SK-N-SH (cell line): Measurements from ENCODE around the gene JAKMIP1. TPM values are rescaled to one million over a fixed set of nuclear protein-coding genes. Genes with fewer than 3 reads are reported as not detected.

Experiments used
- CTCF ChIA-PET: fragments of 300-600, 350-600 bp; formaldehyde crosslinking; extraction: SDS; loops from one replicate; lab custom pipeline; 2021; lab: Yijun Ruan, JAX
- POLR2A ChIA-PET: fragments of 350-600 bp; sonication (Branson Sonifier 250); formaldehyde crosslinking; extraction: SDS; loops from one replicate; lab custom pipeline; 2020; ENCODE audit warnings: antibody characterized with exemption, inconsistent platforms; lab: Yijun Ruan, JAX
- DNase-seq: peaks from one replicate; pipeline ENCODE4 v3.0.0; 2012
- H2AFZ ChIP-seq: fragments of 200-600 bp; sonication (generic); 2 replicates; pipeline ENCODE4 v1.8.1; 2016; ENCODE audit warnings: antibody characterized with exemption, mild to moderate bottlenecking, low read depth
- H3F3A ChIP-seq: fragments of 200-600 bp; sonication (generic); replicated peaks from 2 replicates; pipeline ENCODE3; 2016; ENCODE audit warnings: antibody characterized with exemption, mild to moderate bottlenecking; ENCODE audit not compliant: insufficient read depth
- H3K27ac ChIP-seq, 2 experiments: fragments of 200-500 bp in 1 of 2; fragments of 200-600 bp in 1 of 2; sonication (Bioruptor generic) in 1 of 2; sonication (generic), shearing (Covaris generic) in 1 of 2; 2 replicates each; pipeline versions ENCODE4 v1.5.1 to v1.6.1; 2014 to 2016; ENCODE audit warnings: low read depth in 2 of 2, inconsistent platforms in 1 of 2, low read length in 1 of 2, mild to moderate bottlenecking in 1 of 2, mixed read lengths in 1 of 2
- H3K27me3 ChIP-seq: fragments of 200-600 bp; sonication (generic), shearing (Covaris generic); 2 replicates; pipeline ENCODE4 v1.6.1; 2016; ENCODE audit warnings: mixed run types; ENCODE audit not compliant: insufficient read depth
- H3K36me3 ChIP-seq, 2 experiments: fragments of 200-500 bp in 1 of 2; fragments of 200-600 bp in 1 of 2; sonication (Bioruptor generic) in 1 of 2; sonication (generic) in 1 of 2; replicated peaks in 1 of 2; 2 replicates each; pipeline versions ENCODE3 to v1.5.1; 2014 to 2016; ENCODE audit warnings: low read length in 1 of 2, mild to moderate bottlenecking in 1 of 2; ENCODE audit not compliant: insufficient read depth in 2 of 2, control insufficient read depth in 1 of 2
- H3K4me1 ChIP-seq, 2 experiments: fragments of 200-500 bp in 1 of 2; fragments of 200-600 bp in 1 of 2; sonication (Bioruptor generic) in 1 of 2; sonication (generic), shearing (Covaris generic) in 1 of 2; 2 replicates each; pipeline versions ENCODE4 v1.5.1 to v1.6.1; 2014 to 2016; ENCODE audit warnings: low read depth in 1 of 2, low read length in 1 of 2, mixed run types in 1 of 2; ENCODE audit not compliant: insufficient read depth in 2 of 2, control insufficient read depth in 1 of 2
- H3K4me2 ChIP-seq: fragments of 200-600 bp; sonication (generic), shearing (Covaris generic); 2 replicates; pipeline ENCODE4 v1.6.1; 2017; ENCODE audit warnings: mixed run types
- H3K4me3 ChIP-seq, 2 experiments: fragments of 200-500 bp in 1 of 2; fragments of 200-600 bp in 1 of 2; sonication (Bioruptor generic) in 1 of 2; sonication (generic), shearing (Covaris generic) in 1 of 2; 2 replicates each; pipeline versions ENCODE4 v1.5.1 to v1.8.1; 2014 to 2016; ENCODE audit warnings: low read depth in 2 of 2, inconsistent platforms in 1 of 2, low read length in 1 of 2, mild to moderate bottlenecking in 1 of 2, mixed read lengths in 1 of 2, moderate library complexity in 1 of 2
- H3K79me2 ChIP-seq: fragments of 200-600 bp; sonication (generic); 2 replicates; pipeline ENCODE4 v1.8.1; 2017; ENCODE audit warnings: mild to moderate bottlenecking; ENCODE audit not compliant: insufficient read depth
- H3K9ac ChIP-seq: fragments of 200-600 bp; sonication (generic); 2 replicates; pipeline ENCODE4 v1.6.1; 2017; ENCODE audit warnings: mixed run types
- H3K9me2 ChIP-seq: fragments of 200-600 bp; sonication (generic); 2 replicates; pipeline ENCODE4 v1.6.1; 2017; ENCODE audit warnings: mixed run types
- H3K9me3 ChIP-seq: fragments of 200-600 bp; sonication (generic); 2 replicates; pipeline ENCODE4 v1.6.1; 2017; ENCODE audit warnings: mixed run types, mild to moderate bottlenecking, moderate library complexity
- H4K20me1 ChIP-seq: fragments of 200-600 bp; sonication (generic); 2 replicates; pipeline ENCODE4 v1.6.1; 2017; ENCODE audit warnings: mild to moderate bottlenecking, mixed run types; ENCODE audit not compliant: insufficient read depth
- EP300 ChIP-seq, 2 experiments: IDR thresholded peaks; 2 replicates each; pipeline versions ENCODE4 v1.4.0 to v1.6.1; 2012; ENCODE audit warnings: borderline replicate concordance in 1 of 2, low read depth in 1 of 2, low read length in 1 of 2
- EZH2phosphoT487 ChIP-seq: fragments of 200-600 bp; sonication (generic); IDR thresholded peaks from 2 replicates; pipeline ENCODE4 v1.6.1; 2017; ENCODE audit warnings: low read depth, mixed run types, mild to moderate bottlenecking, antibody characterized with exemption, moderate library complexity, borderline replicate concordance
- FOSL2 ChIP-seq: IDR thresholded peaks from 2 replicates; pipeline ENCODE4 v1.4.0; 2012; ENCODE audit warnings: low read depth, mild to moderate bottlenecking, moderate library complexity, borderline replicate concordance
- FOXJ3 ChIP-seq: sonication (generic); formaldehyde crosslinking; IDR thresholded peaks from 2 replicates; pipeline ENCODE4 v1.5.1; 2020; ENCODE audit warnings: mild to moderate bottlenecking, missing genetic modification reagents
- GABPA ChIP-seq: IDR thresholded peaks from 2 replicates; pipeline ENCODE4 v1.4.0; 2012; ENCODE audit warnings: low read depth, mild to moderate bottlenecking
- GATA2 ChIP-seq: sonication (generic); formaldehyde crosslinking; IDR thresholded peaks from 2 replicates; pipeline ENCODE4 v1.5.0; 2020; ENCODE audit warnings: mild to moderate bottlenecking, missing genetic modification reagents
- IRF3 ChIP-seq: fragments of 150-350 bp; IDR thresholded peaks from 2 replicates; pipeline ENCODE4 v1.6.1; 2016; ENCODE audit warnings: mild to moderate bottlenecking, low read depth, low read length
- JUND ChIP-seq: IDR thresholded peaks from 2 replicates; pipeline ENCODE4 v1.4.0; 2012
- MEF2A ChIP-seq: IDR thresholded peaks from 2 replicates; pipeline ENCODE4 v1.4.0; 2012; ENCODE audit warnings: low read depth, borderline replicate concordance
- MXI1 ChIP-seq: IDR thresholded peaks from 2 replicates; pipeline ENCODE4 v1.6.1; 2012; ENCODE audit warnings: mild to moderate bottlenecking, low read depth, low read length, improper control_type of control experiment
- NRF1 ChIP-seq: IDR thresholded peaks from 2 replicates; pipeline ENCODE4 v1.6.1; 2012; ENCODE audit warnings: low read depth, mild to moderate bottlenecking, low read length
- RCOR1 ChIP-seq: fragments of 150-350 bp; IDR thresholded peaks from 2 replicates; pipeline ENCODE4 v1.6.1; 2017; ENCODE audit warnings: antibody characterized with exemption, low read length
- RXRA ChIP-seq: IDR thresholded peaks from 2 replicates; pipeline ENCODE4 v1.4.0; 2012; ENCODE audit warnings: low read depth, mild to moderate bottlenecking, borderline replicate concordance
- SIN3A ChIP-seq: IDR thresholded peaks from 2 replicates; pipeline ENCODE4 v1.6.1; 2012; ENCODE audit warnings: low read depth, mild to moderate bottlenecking, low read length, moderate library complexity, borderline replicate concordance
- SMC3 ChIP-seq: IDR thresholded peaks from 2 replicates; pipeline ENCODE4 v1.6.1; 2012; ENCODE audit warnings: low read depth, low read length, improper control_type of control experiment
- TCF12 ChIP-seq: IDR thresholded peaks from 2 replicates; pipeline ENCODE4 v1.4.0; 2012
- TEAD4 ChIP-seq: IDR thresholded peaks from 2 replicates; pipeline ENCODE4 v1.4.0; 2012; ENCODE audit warnings: mild to moderate bottlenecking, borderline replicate concordance; ENCODE audit not compliant: insufficient read depth
- USF2 ChIP-seq: fragments of 150-350 bp; IDR thresholded peaks from 2 replicates; pipeline ENCODE4 v1.6.1; 2017; ENCODE audit warnings: antibody characterized with exemption, low read length, low read depth, borderline replicate concordance
- YY1 ChIP-seq: IDR thresholded peaks from 2 replicates; pipeline ENCODE4 v1.4.0; 2012; ENCODE audit warnings: low read depth, mild to moderate bottlenecking
- WGBS: methylation state at CpG from one replicate; pipeline ENCODE4 v1.1.6; 2017; ENCODE audit warnings: low lambda C conversion rate; 5-methylcytosine and 5-hydroxymethylcytosine counted together
- polyA plus RNA-seq, 3 experiments: library from polyadenylated mRNA; depleted of rRNA; stranded (reverse); fragments of >200 nt; gene quantifications; 2 replicates each; pipeline ENCODE4 v1.2.3, GENCODE V29; 2012

The JAKMIP1 gene
- polyA plus RNA-seq, 1 of the 3 experiments (the other 2 are of a cell fraction): 0.54 TPM

- H3K9ac ChIP-seq: no peak overlapping the region
- CTCF ChIA-PET: interaction anchor here (0.8 to 2.7 kb wide), 4 partner anchors 28 to 197 kb away, joined by 3 to 11 read pairs (median 5); no protein-coding TSS in a partner anchor
- peaks cover 0 to 48% of the 10 kb centered on the region in 2 experiments; a peak in 1 of 4 replicates for H3K4me1 ChIP-seq
- H3K79me2 ChIP-seq: no peaks in the 10 kb centered on the region
- H3K4me3 ChIP-seq: no peak overlapping the region
- no peaks in the 10 kb centered on the region for H3K27me3 ChIP-seq
- no peak overlapping the region; a peak in 1 of 4 replicates for H3K27ac ChIP-seq
- TF ChIP-seq SIN3A (no peak), IRF3 (no peak), MEF2A (no peak), RCOR1 (no peak), NRF1 (no peak), GATA2 (no peak), FOXJ3 (CRISPR knock-in tag) (no peak), FOSL2 (no peak), MXI1 (no peak), EZH2phosphoT487 (no peak), TEAD4 (no peak), SMC3 (no peak), TCF12 (no peak), RXRA (no peak), GABPA (no peak)
- TF ChIP-seq, all 33 proteins: peak for 0
- no peak for DNase-seq
- Histone ChIP-seq H3K9me2 (no peaks in the 10 kb centered on the region), H2AFZ (no peak overlapping the region), H3K36me3 (no peaks in the 10 kb centered on the region), H3K9me3 (no peaks in the 10 kb centered on the region), H3F3A (no peaks in the 10 kb centered on the region), H3K4me2 (no peak overlapping the region), H4K20me1 (no peaks in the 10 kb centered on the region)
- WGBS: 44% methylated on average over 11 of the region's 12 CpGs
- POLR2A ChIA-PET: no interaction called here
These were observed 4.6 kb downstream of the JAKMIP1 start for GRCh38 chr4:6195602-6196319.

- H3K9ac ChIP-seq: no peak overlapping the region
- no peak for DNase-seq
- POLR2A ChIA-PET: no interaction called here
These were observed 5.7 kb downstream of the JAKMIP1 start for GRCh38 chr4:6194458-6195195.

More at GRCh38 chr4:6194458-6195195, 5.7 kb downstream of the JAKMIP1 start:
- CTCF ChIA-PET: interaction anchor here (0.8 to 2.7 kb wide), 6 partner anchors 21 to 354 kb away, joined by 3 to 11 read pairs (median 4); no protein-coding TSS in a partner anchor
- Histone ChIP-seq H3K4me3 (no peak overlapping the region), H3K4me2 (no peak overlapping the region), H3K9me2 (no peaks in the 10 kb centered on the region), H4K20me1 (no peaks in the 10 kb centered on the region), H3K36me3 (no peaks in the 10 kb centered on the region), H3F3A (no peaks in the 10 kb centered on the region), H3K9me3 (no peaks in the 10 kb centered on the region), H3K79me2 (no peaks in the 10 kb centered on the region), H2AFZ (no peak overlapping the region)
- WGBS: 39% methylated on average over 11 of the region's 12 CpGs
- TF ChIP-seq YY1: no peak
- TF ChIP-seq TCF12: no peak
- TF ChIP-seq GABPA: no peak
- no peak for TF ChIP-seq MXI1
- TF ChIP-seq SIN3A: no peak
- TF ChIP-seq EP300 (IDR thresholded peaks at IDR 0.05; ENCODE audit: borderline replicate concordance in 1 of 2, low read depth in 1 of 2, low read length in 1 of 2): no peak
- no peak for TF ChIP-seq USF2
- no peak for TF ChIP-seq JUND
- TF ChIP-seq, all 33 proteins: peak for 0
- Histone ChIP-seq H3K4me1 (peaks cover 0 to 59% of the 10 kb centered on the region in 2 experiments; a peak in 2 of 4 replicates), H3K27me3 (no peaks in the 10 kb centered on the region), H3K27ac (no peak overlapping the region; a peak in 1 of 4 replicates)
